NB4 (cell line): ENCODE results near the gene SYT13.

Experiments
- DNase-seq: peaks from one replicate; pipeline ENCODE4 v3.0.0; 2010; ENCODE audit warnings: low read depth
- H3K4me3 ChIP-seq: one replicate; pipeline ENCODE4 v1.5.1; 2011; ENCODE audit warnings: mild to moderate bottlenecking, low read depth, low read length, moderate library complexity
- MYC ChIP-seq: IDR thresholded peaks from 2 replicates; pipeline ENCODE4 v1.6.1; 2011; ENCODE audit warnings: low read depth, low read length
- POLR2A ChIP-seq: IDR thresholded peaks from 2 replicates; pipeline ENCODE4 v1.6.1; 2011; ENCODE audit warnings: mild to moderate bottlenecking; ENCODE audit not compliant: insufficient read length; ENCODE audit errors: extremely low read depth
- TF ChIP-seq, protein P1 (sequence below): IDR thresholded peaks from one replicate; pipeline ENCODE4 v1.5.1; 2012; ENCODE audit warnings: low read depth, low read length
- TF ChIP-seq, protein P2 (sequence below): IDR thresholded peaks from 2 replicates; pipeline ENCODE4 v1.6.1; 2011; ENCODE audit warnings: low read depth, low read length

SYT13 gene

DNA sequence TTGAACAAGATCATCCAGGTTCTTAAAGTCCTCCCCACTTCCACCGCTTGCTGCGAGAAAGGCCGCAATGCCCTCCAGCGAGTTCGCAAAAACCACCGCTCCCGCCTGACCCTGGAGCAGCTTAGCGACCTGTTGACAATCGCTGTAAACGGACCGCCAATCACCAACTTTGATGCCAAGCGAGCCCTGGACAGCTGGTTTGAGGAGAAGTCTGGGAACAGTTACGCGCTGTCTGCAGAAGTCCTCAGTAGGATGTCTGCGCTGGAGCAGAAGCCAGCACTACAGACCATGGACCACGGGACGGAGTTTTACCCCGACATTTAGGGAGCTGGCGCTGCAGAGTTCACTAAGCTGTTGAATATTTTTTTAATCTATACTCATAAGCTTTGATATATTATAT lies 58.3 kb downstream of the SYT13 start:
- TF ChIP-seq, protein P1, sequence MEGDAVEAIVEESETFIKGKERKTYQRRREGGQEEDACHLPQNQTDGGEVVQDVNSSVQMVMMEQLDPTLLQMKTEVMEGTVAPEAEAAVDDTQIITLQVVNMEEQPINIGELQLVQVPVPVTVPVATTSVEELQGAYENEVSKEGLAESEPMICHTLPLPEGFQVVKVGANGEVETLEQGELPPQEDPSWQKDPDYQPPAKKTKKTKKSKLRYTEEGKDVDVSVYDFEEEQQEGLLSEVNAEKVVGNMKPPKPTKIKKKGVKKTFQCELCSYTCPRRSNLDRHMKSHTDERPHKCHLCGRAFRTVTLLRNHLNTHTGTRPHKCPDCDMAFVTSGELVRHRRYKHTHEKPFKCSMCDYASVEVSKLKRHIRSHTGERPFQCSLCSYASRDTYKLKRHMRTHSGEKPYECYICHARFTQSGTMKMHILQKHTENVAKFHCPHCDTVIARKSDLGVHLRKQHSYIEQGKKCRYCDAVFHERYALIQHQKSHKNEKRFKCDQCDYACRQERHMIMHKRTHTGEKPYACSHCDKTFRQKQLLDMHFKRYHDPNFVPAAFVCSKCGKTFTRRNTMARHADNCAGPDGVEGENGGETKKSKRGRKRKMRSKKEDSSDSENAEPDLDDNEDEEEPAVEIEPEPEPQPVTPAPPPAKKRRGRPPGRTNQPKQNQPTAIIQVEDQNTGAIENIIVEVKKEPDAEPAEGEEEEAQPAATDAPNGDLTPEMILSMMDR: no peak
- TF ChIP-seq, protein P2, sequence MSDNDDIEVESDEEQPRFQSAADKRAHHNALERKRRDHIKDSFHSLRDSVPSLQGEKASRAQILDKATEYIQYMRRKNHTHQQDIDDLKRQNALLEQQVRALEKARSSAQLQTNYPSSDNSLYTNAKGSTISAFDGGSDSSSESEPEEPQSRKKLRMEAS: no peak
- TF ChIP-seq MYC: no peak
- no peak for TF ChIP-seq POLR2A
- no peak overlapping the region for H3K4me3 ChIP-seq
- no peak for DNase-seq

DNA sequence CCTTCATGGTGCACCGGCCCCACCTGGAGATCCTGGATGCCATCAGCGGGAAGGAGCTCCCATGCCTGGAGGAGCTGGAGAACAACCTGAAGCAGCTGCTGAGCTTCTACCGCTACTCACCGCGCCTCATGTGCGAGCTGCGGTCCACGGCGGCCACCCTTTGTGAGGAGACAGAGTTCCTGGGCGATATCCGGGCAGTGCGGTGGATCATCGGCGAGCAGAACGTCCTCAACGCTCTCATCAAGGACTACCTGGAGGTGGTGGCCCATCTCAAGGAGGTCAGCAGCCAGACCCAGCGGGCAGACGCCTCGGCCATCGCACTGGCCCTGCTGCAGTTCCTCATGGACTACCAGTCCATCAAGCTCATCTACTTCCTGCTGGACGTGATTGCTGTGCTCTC lies 59.2 kb downstream of the SYT13 start:
- no peak overlapping the region for H3K4me3 ChIP-seq
- no peak for DNase-seq
- TF ChIP-seq, protein P2: no peak
- no peak for TF ChIP-seq MYC
- TF ChIP-seq, protein P1: no peak
- TF ChIP-seq POLR2A: no peak

DNA sequence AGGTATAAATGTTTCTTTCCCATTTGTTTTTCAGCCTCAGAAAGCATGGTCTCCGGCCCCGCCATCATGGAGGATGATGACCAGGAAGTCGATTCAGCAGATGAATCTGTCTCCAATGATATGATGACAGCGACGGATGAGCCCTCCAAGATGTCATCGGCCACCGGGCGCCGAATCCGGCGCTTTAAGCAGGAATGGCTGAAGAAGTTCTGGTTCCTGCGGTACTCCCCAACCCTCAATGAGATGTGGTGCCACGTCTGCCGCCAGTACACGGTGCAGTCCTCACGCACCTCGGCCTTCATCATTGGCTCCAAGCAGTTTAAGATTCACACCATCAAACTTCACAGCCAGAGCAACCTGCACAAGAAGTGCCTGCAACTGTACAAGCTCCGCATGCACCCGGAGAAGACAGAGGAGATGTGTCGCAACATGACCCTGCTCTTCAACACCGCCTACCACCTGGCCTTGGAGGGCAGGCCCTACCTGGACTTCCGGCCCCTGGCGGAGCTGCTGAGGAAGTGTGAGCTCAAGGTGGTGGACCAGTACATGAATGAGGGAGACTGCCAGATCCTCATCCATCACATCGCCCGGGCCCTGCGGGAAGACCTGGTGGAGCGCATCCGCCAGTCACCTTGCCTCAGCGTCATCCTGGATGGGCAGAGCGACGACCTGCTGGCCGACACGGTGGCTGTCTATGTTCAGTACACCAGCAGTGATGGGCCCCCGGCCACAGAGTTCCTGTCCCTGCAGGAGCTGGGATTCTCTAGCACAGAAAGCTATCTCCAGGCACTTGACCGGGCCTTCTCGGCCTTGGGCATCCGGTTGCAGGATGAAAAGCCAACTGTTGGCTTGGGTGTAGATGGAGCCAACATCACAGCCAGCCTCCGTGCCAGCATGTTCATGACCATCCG lies 59.9 kb downstream of the SYT13 start:
- H3K4me3 ChIP-seq: no peak overlapping the region
- TF ChIP-seq POLR2A (no peak), MYC (no peak)
- TF ChIP-seq, protein P1: no peak
- TF ChIP-seq, protein P2: no peak
- no peak for DNase-seq

DNA sequence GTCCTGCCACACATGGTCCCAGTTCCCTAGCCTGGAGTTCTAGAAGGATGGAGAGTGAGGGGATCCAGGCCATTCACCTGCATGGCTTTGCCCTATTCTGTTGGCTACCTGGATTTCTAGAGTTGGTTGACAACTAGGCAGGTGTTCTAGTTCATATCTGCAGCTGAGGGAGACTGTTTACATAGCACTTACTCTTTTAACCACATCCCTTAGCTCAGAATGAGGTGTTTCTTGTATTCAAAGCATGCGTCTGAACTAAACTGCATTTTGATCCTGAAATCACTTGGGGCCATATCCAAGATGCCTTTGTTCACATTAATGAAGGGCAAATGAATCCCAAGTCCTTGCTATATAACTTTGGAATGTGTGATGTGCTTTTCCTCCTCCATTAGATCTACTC lies 60.9 kb downstream of the SYT13 start:
- no peak overlapping the region for H3K4me3 ChIP-seq
- TF ChIP-seq POLR2A (no peak), MYC (no peak)
- TF ChIP-seq, protein P2: no peak
- TF ChIP-seq, protein P1: no peak
- no peak for DNase-seq

DNA sequence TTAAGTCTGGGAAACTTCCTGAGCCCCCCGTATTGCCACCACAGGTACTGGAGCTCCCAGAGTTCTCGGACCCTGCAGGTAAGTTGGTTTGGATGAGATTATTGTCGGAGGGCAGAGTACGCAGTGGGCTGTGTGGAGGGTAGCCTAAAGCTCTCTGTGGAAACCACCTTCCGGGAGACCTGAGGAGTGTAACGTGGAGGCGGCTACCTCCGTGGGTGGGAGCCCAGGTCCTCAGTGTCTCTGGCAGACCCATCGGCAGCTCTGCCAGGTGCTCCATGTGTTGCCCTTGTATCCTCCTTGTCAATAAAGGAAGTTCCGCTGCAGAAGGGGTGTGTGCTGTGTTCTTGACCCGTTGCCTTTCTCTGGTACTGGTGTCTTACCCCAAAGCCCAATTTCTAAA lies 61.4 kb downstream of the SYT13 start:
- TF ChIP-seq POLR2A: no peak
- TF ChIP-seq, protein P1: no peak
- TF ChIP-seq, protein P2: no peak
- TF ChIP-seq MYC: no peak

More for the DNA sequence above, 61.4 kb downstream of the SYT13 start:
- no peak for DNase-seq
- no peak overlapping the region for H3K4me3 ChIP-seq
